ENCODE measurements around the gene ZSWIM1.

ZSWIM1 gene

GRCh38 chr20:45933266-45934045 lies 52.4 kb downstream of the ZSWIM1 start:
- DNase-seq, result peak; percentile 92
- Histone ChIP-seq H3K36me3 (peaks cover 24% of the 10 kb centered on the region), H3K27me3 (ENCODE audit: insufficient read depth, low read depth, severe bottlenecking) (no peaks in the 10 kb centered on the region), H3K9me3 (ENCODE audit: severe bottlenecking) (no peaks in the 10 kb centered on the region), H3K27ac (peak overlapping the region; percentile 100), H3K4me3 (ENCODE audit: low read depth, low read length) (peak overlapping the region; percentile 97)
- peak; percentile 62 for TF ChIP-seq CTCF (IDR thresholded peaks at IDR 0.05; ENCODE audit: low read depth, low read length)

- Histone ChIP-seq H3K27me3 (ENCODE audit: insufficient read depth, low read depth, severe bottlenecking) (no peaks in the 10 kb centered on the region), H3K27ac (peak overlapping the region; percentile 100), H3K4me3 (ENCODE audit: low read depth, low read length) (peak overlapping the region; percentile 97), H3K36me3 (peaks cover 31% of the 10 kb centered on the region), H3K9me3 (ENCODE audit: severe bottlenecking) (no peaks in the 10 kb centered on the region)
- DNase-seq, result peak; percentile 54
- TF ChIP-seq CTCF (IDR thresholded peaks at IDR 0.05; ENCODE audit: low read depth, low read length), result no peak
These were observed 53.1 kb downstream of the ZSWIM1 start for GRCh38 chr20:45934046-45934585.

Data from WERI-Rb-1 (cell line).